Measurements from ENCODE around the gene METTL8.

METTL8 gene

GRCh38 chr2:171433763-171434012, at the start of gene METTL8:
Gene METTL8, minus strand, starts transcription at chr2:171433990. Its CDS starts 41,805 bp downstream, at chr2:171392185.
- DNase-seq: no peak

- DNase-seq: no peak
These were observed 49.1 kb upstream of the METTL8 start for GRCh38 chr2:171482877-171483276.

- no peak for DNase-seq
These were observed 48.5 kb upstream of the METTL8 start for GRCh38 chr2:171482308-171482707.

- no peak for DNase-seq
These were observed 47.1 kb upstream of the METTL8 start for GRCh38 chr2:171480908-171481307.

GRCh38 chr2:171479154-171479814, 45.5 kb upstream of the METTL8 start:
- DNase-seq: no peak

- no peak for DNase-seq
These were observed 44.6 kb upstream of the METTL8 start for GRCh38 chr2:171478345-171478744.

GRCh38 chr2:171475979-171476378, 42.2 kb upstream of the METTL8 start:
- DNase-seq: no peak

GRCh38 chr2:171470129-171470528, 36.3 kb upstream of the METTL8 start:
- no peak for DNase-seq

- DNase-seq: no peak
These were observed 35.4 kb upstream of the METTL8 start for GRCh38 chr2:171469176-171469575.

- no peak for DNase-seq
These were observed 26.7 kb upstream of the METTL8 start for GRCh38 chr2:171460537-171460936.

- no peak for DNase-seq
These were observed 25.7 kb upstream of the METTL8 start for GRCh38 chr2:171459498-171459897.

GRCh38 chr2:171452773-171453172, 19.0 kb upstream of the METTL8 start:
- no peak for DNase-seq

- DNase-seq: no peak
These were observed 17.3 kb upstream of the METTL8 start for GRCh38 chr2:171451074-171451473.

GRCh38 chr2:171447675-171448074, 13.9 kb upstream of the METTL8 start:
- DNase-seq: no peak

GRCh38 chr2:171441470-171441869, 7.7 kb upstream of the METTL8 start:
- DNase-seq: no peak

- DNase-seq: no peak
These were observed 2.5 kb upstream of the METTL8 start for GRCh38 chr2:171436307-171436706.

GRCh38 chr2:171434013-171434989, 511 bp upstream of the METTL8 start, which contains the start of gene DCAF17:
Gene DCAF17, plus strand, starts transcription at chr2:171434226. Its CDS starts 352 bp downstream, at chr2:171434578.
- DNase-seq: peak; percentile 95

GRCh38 chr2:171432969-171433762, 624 bp downstream of the METTL8 start:
- peak; percentile 38 for DNase-seq

GRCh38 chr2:171432206-171432968, 1.4 kb downstream of the METTL8 start:
- no peak for DNase-seq

- DNase-seq: no peak
These were observed 2.1 kb downstream of the METTL8 start for GRCh38 chr2:171431677-171432167.

- no peak for DNase-seq
These were observed 3.0 kb downstream of the METTL8 start for GRCh38 chr2:171430516-171431410.

Measured in CD4-positive, alpha-beta T cell treated with Interleukin-6 for 4 hours (primary cell).